CD4-positive, alpha-beta T cell treated with Interleukin-10 for 1 hour (primary cell): ENCODE results near the gene MPV17.
A peak's percentile ranks its signal among the peaks of the same experiment; 100 is the strongest.
"Not testable (repeated sequence)": the region's sequence is repeated elsewhere in the genome, so short reads cannot be mapped to it uniquely, and the experiment has no call there.

Source experiments
- DNase-seq: peaks from one replicate; pipeline ENCODE4 v3.0.0-alpha.2; 2020

The MPV17 gene

GRCh38 chr2:27322766-27323595 is at the start of gene MPV17:
Gene MPV17, minus strand, starts transcription at chr2:27323097. Its CDS starts 580 bp downstream, at chr2:27322517.
- peak; percentile 89 for DNase-seq

GRCh38 chr2:27370816-27371620 is 48.1 kb upstream of the MPV17 start:
- peak; percentile 47 for DNase-seq

GRCh38 chr2:27370026-27370815 is 47.3 kb upstream of the MPV17 start, which contains the start of the genes EIF2B4 and SNX17:
Gene EIF2B4, minus strand, starts transcription at chr2:27370338. Its CDS starts 24 bp downstream, at chr2:27370314.
Gene SNX17, plus strand, starts transcription at chr2:27370616. Its CDS starts 128 bp downstream, at chr2:27370744.
- peak; percentile 100 for DNase-seq

- no peak for DNase-seq
Observed at GRCh38 chr2:27369471-27370025, 46.7 kb upstream of the MPV17 start.

GRCh38 chr2:27363933-27364332 is 41.0 kb upstream of the MPV17 start:
- no peak for DNase-seq

- no peak for DNase-seq
Observed at GRCh38 chr2:27362678-27363420, 40.0 kb upstream of the MPV17 start.

GRCh38 chr2:27356382-27357181 is 33.7 kb upstream of the MPV17 start, which contains the start of gene GTF3C2:
Gene GTF3C2, minus strand, starts transcription at chr2:27356764. Its CDS starts 13,210 bp downstream, at chr2:27343554.
- DNase-seq, result peak; percentile 94

GRCh38 chr2:27356056-27356381 is 33.1 kb upstream of the MPV17 start:
- DNase-seq, result no peak

GRCh38 chr2:27354597-27354927 is 31.7 kb upstream of the MPV17 start:
- no peak for DNase-seq

- no peak for DNase-seq
Observed at GRCh38 chr2:27353762-27354596, 31.1 kb upstream of the MPV17 start.

GRCh38 chr2:27353386-27353761 is 30.5 kb upstream of the MPV17 start:
- DNase-seq, result not testable (repeated sequence)

- peak; percentile 8 for DNase-seq
Observed at GRCh38 chr2:27351802-27352598, 29.1 kb upstream of the MPV17 start.

GRCh38 chr2:27350106-27350693 is 27.3 kb upstream of the MPV17 start:
- no peak for DNase-seq

GRCh38 chr2:27347641-27348040 is 24.7 kb upstream of the MPV17 start:
- DNase-seq, result no peak

GRCh38 chr2:27336173-27336572 is 13.3 kb upstream of the MPV17 start:
- no peak for DNase-seq

GRCh38 chr2:27335311-27335710 is 12.4 kb upstream of the MPV17 start:
- no peak for DNase-seq

- no peak for DNase-seq
Observed at GRCh38 chr2:27324720-27325119, 1.8 kb upstream of the MPV17 start.

- no peak for DNase-seq
Observed at GRCh38 chr2:27323596-27324285, 844 bp upstream of the MPV17 start.
